HG02798 (cell line): ENCODE data around the gene SMIM12.

ENCODE experiments used
- ATAC-seq: cut with Tn5 transposase; IDR thresholded peaks from one replicate; pipeline ENCODE4 v1.9.1; 2021; ENCODE audit warnings: mild to moderate bottlenecking; ENCODE audit not compliant: unreplicated experiment, poor library complexity

The SMIM12 gene

DNA sequence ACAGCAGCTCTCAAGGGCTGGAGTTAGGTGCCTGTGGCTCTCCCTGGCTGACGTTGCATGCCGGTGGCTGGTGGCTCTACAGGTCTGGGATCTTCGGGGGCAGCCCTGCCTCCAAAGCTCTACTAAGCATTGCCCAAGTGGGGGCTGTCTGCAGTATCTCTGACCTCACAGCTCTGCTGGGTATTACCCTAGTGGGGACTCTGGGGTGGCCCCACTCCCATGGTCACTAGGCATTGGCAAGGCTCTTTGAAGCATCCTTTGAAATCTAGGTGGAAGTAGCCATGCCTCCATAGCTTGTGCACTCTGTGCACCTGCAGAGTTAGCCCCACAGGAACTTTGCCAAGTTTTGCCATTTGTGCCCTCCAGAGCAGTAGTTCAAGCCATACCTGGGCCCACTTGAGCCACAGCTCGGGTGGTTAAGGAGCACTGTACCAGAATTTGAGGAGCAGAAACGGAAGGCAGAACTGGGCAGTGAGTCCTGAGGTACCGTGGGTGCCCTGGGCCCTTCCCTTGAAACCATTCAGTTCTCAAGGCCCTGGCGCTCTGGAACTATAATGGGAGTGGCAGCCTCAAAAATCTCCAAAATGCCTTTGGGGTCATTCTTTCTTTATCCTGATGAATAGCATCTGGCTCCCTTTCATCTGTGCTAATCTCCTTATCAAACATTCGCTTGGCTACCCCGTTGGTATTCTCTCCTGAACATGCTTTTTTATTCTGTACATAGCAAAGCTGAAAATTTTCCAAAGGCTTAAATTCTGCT lies 51.3 kb downstream of the SMIM12 start:
- ATAC-seq = no peak

DNA sequence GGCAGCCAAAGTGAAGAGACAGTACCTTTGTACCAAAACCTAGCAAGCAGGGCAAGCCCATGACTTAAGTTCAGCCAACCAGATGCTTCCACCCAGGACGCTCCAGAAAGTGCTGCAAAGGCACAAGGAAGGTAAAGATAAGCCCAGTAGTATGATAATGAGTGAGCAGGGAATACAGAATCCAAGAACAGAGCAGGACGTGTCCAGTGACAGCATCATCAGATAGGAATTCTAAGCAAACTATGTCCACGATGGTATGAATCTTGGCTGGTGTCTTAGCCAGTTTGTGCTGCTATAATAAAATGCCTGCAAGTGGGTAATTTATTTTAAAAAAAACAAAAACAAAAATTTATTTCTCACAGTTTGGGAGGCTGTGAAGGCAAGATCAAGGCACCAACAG lies 53.2 kb downstream of the SMIM12 start:
- ATAC-seq = no peak

DNA sequence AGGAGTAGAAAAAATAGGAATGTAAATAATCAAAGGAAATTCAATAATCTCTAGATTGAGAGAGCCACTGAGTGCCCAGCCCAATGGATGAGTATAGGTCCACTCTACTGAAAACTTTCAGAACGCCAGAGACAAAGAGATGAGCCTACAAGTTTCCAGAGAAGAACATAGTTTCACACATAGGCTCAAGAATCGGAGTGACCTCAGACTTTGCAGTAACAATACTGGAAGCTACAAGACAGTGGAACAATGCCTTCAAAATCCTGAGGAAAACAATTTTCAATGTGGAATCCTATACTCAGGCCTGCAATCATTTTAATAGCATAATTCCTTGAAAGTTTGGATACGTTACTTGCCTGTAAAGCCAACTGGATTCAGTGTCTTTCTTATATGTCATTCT lies 55.8 kb downstream of the SMIM12 start:
- no peak for ATAC-seq
